Colon (tissue), 2 donors: ENCODE measurements around the gene FAM222A.
"Not testable (repeated sequence)": the region's sequence is repeated elsewhere in the genome, so short reads cannot be mapped to it uniquely, and the experiment has no call there.

Source experiments
- FAIRE-seq: peaks from 2 replicates; lab custom pipeline; 2012; peaks lifted over from hg19 to GRCh38; lab: Jason Lieb, UNC
- donor health status: control.
- donor health status: control.

The FAM222A gene

GRCh38 chr12:109693653-109694600, 19.7 kb upstream of the FAM222A start:
- FAIRE-seq, result no peak

DNA sequence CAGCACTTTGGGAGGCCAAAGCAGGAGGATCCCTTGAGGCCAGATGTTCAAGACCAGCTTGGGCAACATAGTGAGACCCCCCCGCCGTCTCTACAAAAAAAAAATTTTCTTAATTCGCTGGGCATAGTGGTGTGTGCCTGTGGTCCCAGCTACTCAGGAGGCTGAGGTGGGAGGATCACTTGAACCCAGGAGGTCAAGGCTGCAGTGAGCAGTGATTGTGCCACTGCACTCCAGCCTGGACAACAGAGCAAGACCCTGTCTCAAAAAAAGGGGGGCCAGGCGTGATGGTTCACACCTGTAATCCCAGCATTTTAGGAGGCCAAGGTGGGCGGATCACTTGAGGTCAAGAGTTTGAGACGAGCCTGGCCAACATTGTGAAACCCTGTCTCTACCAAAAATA, 19.0 kb upstream of the FAM222A start:
- FAIRE-seq, result not testable (repeated sequence)

GRCh38 chr12:109695416-109695815, 18.2 kb upstream of the FAM222A start:
- FAIRE-seq, result no peak

- no peak for FAIRE-seq
Observed at GRCh38 chr12:109695961-109696461, 17.6 kb upstream of the FAM222A start.

DNA sequence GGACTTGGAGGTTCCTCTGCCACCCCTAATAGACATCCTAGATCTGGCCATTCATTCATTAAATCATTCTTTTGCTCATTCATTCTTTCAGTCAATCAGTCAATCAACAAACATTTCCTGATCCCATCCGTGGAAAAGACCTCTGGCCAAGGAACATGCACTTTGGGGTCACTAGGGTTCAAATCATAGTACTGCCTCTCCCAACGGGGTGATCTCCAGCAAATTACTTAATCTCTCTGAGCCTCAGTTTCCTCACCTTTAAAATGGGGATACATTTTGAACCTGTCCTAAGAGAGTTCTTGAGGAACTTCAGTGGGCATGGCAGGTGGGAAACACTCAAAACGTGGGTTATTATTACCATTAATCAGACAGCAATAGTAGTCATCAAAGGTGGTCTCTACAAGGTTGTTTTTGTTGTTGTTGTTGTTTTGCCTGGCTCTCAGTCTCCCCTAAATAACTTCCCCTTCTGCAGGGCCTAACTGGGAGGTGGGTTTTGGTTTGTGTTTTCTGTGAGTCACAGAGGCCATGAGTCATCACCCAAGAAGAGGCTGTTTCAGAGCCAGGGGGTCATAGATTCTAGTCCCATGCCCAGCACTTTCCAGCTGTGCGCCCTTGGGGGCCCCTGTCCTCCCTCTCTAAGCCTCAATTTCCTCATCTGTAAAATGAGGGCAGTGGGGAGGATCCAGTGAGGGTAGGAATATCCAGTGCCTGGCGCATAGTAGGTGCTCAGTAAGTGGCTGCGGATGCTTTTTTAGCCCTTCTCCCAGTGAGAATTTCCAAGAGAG, 16.9 kb upstream of the FAM222A start:
- no peak for FAIRE-seq

DNA sequence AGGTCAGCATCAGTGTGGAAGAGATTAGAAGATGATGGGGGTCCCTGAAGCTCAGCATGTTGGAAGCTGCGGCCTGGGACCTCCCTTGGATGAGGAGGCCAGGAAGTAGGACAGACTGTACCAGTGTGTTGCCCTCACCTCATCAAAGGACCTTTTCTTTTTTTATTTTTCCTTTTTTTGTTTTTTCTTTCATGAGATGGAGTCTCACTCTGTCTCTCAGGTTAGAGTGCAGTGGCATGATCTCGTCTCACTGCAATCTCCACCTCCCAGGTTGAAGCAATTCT, 16.4 kb upstream of the FAM222A start:
- FAIRE-seq, result no peak

- no peak for FAIRE-seq
Observed at GRCh38 chr12:109697877-109698468, 15.7 kb upstream of the FAM222A start.

GRCh38 chr12:109698820-109699219, 14.8 kb upstream of the FAM222A start:
- no peak for FAIRE-seq

DNA sequence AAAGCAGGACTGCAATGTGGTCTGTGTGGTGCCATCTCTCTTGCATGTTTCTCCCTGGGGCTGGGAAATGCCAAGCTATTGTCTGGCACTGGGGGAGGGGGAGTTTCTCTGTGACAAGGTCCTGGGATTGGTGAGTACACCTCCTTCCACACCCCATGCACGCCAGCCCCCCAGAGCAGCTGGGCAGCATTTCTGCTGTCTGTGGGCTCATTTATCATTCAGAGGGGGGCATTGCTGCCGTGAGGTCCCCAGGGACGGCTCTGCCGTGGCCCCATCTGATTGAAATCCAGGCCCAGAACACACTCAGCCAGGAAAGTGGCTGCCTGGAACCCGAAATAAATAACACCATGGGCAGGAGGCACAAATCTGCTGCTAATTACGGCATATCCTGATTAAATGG, 12.6 kb upstream of the FAM222A start:
- FAIRE-seq, result no peak

GRCh38 chr12:109702111-109702841, 11.3 kb upstream of the FAM222A start:
- FAIRE-seq, result no peak

- FAIRE-seq, result no peak
Observed at GRCh38 chr12:109703684-109704083, 9.9 kb upstream of the FAM222A start.

- FAIRE-seq, result no peak
Observed at GRCh38 chr12:109704371-109705098, 9.1 kb upstream of the FAM222A start.

- FAIRE-seq, result no peak
Observed at GRCh38 chr12:109705291-109705690, 8.3 kb upstream of the FAM222A start.

DNA sequence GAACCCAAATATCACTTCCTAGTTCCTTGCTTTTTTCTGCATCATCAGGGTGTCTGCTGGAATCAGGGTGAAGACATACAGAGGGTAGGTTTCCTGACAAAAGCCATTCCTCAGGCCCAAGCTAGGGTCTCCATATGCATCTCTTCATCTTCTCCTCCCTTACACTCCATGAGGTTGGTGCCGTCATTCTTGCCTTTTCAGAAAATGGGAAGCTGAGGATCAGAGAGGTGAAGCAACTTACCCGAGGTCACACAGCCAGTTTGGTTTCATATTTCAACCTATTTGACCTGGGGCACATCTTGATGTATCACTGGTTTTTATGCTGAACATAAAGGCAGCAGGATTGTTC, 7.3 kb upstream of the FAM222A start:
- FAIRE-seq, result no peak

- no peak for FAIRE-seq
Observed at GRCh38 chr12:109706747-109707469, 6.7 kb upstream of the FAM222A start.

DNA sequence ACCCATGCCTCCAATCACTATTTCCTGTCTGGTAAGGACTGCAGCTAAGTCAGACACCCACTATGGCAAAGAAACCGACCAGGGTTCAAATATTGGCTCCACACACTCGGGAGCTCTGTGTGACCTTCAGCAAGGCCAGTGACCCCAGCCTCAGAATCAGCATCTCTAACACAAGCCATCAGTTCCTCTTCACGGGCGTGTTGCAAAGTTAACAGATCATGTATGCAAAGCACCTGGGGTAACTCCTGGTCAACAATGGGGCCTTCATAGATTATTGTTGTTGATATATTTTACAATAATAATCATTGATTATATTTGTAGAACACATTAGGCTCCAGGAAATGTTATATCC, 6.2 kb upstream of the FAM222A start:
- FAIRE-seq, result no peak

DNA sequence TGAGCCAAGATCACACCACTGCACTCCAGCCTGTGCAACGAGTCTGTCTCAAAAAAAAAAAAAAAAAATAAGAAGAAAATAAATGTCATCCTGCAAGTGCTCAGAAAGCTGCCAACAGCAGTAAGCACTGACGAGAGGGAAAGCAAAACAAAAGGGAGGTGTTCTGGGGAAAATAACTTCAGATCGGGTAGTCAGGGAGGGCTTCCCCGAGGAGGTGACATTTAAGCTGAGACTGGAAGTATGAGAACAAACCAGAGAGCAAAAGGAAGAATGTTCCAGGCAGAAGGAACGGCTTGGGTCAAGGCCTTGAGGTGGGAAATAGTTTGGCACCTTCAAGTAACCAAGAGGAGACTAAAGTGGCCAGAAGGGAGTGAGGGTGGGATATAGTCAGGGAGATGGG, 4.7 kb upstream of the FAM222A start:
- FAIRE-seq, result no peak

GRCh38 chr12:109709401-109709991, 4.1 kb upstream of the FAM222A start:
- no peak for FAIRE-seq

GRCh38 chr12:109710205-109710746, 3.3 kb upstream of the FAM222A start:
- no peak for FAIRE-seq
